Hypothalamus (tissue), 51 donors: ENCODE measurements around the gene DFFB.
"Not testable (repeated sequence)": the region's sequence is repeated elsewhere in the genome, so short reads cannot be mapped to it uniquely, and the experiment has no call there.

Source experiments
- DNase-seq, 51 donors: peaks; one replicate each; lab custom pipeline; 2025; lab: John Stamatoyannopoulos, UW

DFFB gene

GRCh38 chr1:3856923-3857790 lies at the start of gene DFFB, which contains the start of gene CEP104:
DFFB (plus strand) TSS chr1:3857476; CDS start chr1:3857604, 128 bp downstream.
CEP104 (minus strand) TSS chr1:3857211; CDS start chr1:3852407, 4,804 bp downstream.
- peak; percentile 65 to 98 (median 83) for DNase-seq

GRCh38 chr1:3807769-3808168 lies 49.5 kb upstream of the DFFB start:
- DNase-seq, result no peak

GRCh38 chr1:3809680-3810079 lies 47.6 kb upstream of the DFFB start:
- DNase-seq, result no peak

- not testable (repeated sequence) for DNase-seq
Measured at GRCh38 chr1:3810149-3810761, 47.0 kb upstream of the DFFB start.

- no peak for DNase-seq
Measured at GRCh38 chr1:3811595-3811911, 45.7 kb upstream of the DFFB start.

- DNase-seq, result no peak
Measured at GRCh38 chr1:3814065-3814464, 43.2 kb upstream of the DFFB start.

GRCh38 chr1:3814771-3815561 lies 42.3 kb upstream of the DFFB start:
- DNase-seq, result no peak

GRCh38 chr1:3816331-3817137 lies 40.7 kb upstream of the DFFB start:
- no peak for DNase-seq

GRCh38 chr1:3817138-3817740 lies 40.0 kb upstream of the DFFB start:
- no peak for DNase-seq

GRCh38 chr1:3817821-3818597 lies 39.3 kb upstream of the DFFB start:
- DNase-seq, result no peak

- no peak for DNase-seq
Measured at GRCh38 chr1:3819771-3820200, 37.5 kb upstream of the DFFB start.

- no peak for DNase-seq
Measured at GRCh38 chr1:3820316-3820715, 37.0 kb upstream of the DFFB start.

GRCh38 chr1:3821004-3821403 lies 36.3 kb upstream of the DFFB start:
- no peak for DNase-seq

GRCh38 chr1:3821447-3821846 lies 35.8 kb upstream of the DFFB start:
- no peak for DNase-seq

GRCh38 chr1:3821908-3822307 lies 35.4 kb upstream of the DFFB start:
- no peak for DNase-seq

- no peak for DNase-seq
Measured at GRCh38 chr1:3822421-3822820, 34.9 kb upstream of the DFFB start.

GRCh38 chr1:3824650-3825049 lies 32.6 kb upstream of the DFFB start:
- DNase-seq, result no peak

- DNase-seq, result no peak
Measured at GRCh38 chr1:3825356-3825755, 31.9 kb upstream of the DFFB start.

GRCh38 chr1:3827813-3828307 lies 29.4 kb upstream of the DFFB start:
- peak in 18 of 51 donors; percentile 3 to 63 (median 23) for DNase-seq
